PC-9 (cell line): ENCODE data around the gene FGD4. TPM values are rescaled to one million over a fixed set of nuclear protein-coding genes. Genes with fewer than 3 reads are reported as not detected.

Experiments
- BruUV-seq: library from RNA; stranded (reverse); fragments of 400-500 nt; replicated peaks from 2 replicates; lab custom pipeline; 2021; lab: Mats Ljungman, UMichigan
- CTCF ChIA-PET: fragments of 300-600 bp; sonication (Branson Sonifier 250); formaldehyde crosslinking; loops from one replicate; lab custom pipeline; 2022; ENCODE audit warnings: antibody characterized with exemption; lab: Charles Lee
- POLR2A ChIA-PET: fragments of 300-600 bp; sonication (Branson Sonifier 250); formaldehyde crosslinking; loops from one replicate; lab custom pipeline; 2022; ENCODE audit warnings: antibody characterized with exemption; ENCODE audit not compliant: unreplicated experiment; lab: Charles Lee
- DNase-seq, 2 experiments: peaks; one replicate each; pipeline versions ENCODE4 v3.0.0 to v3.0.0-alpha.2; 2015 to 2022; ENCODE audit warnings: mixed read lengths in 1 of 2
- H2AFZ ChIP-seq: fragments of 200-600 bp; sonication (generic); 2 replicates; pipeline ENCODE4 v1.8.1; 2017; ENCODE audit warnings: antibody characterized with exemption
- H3F3A ChIP-seq: fragments of 200-600 bp; sonication (generic); 2 replicates; pipeline ENCODE4 v1.8.1; 2017; ENCODE audit warnings: antibody characterized with exemption, mild to moderate bottlenecking, low read depth; ENCODE audit not compliant: insufficient read depth
- H3K27ac ChIP-seq: fragments of 200-600 bp; sonication (generic); 2 replicates; pipeline ENCODE4 v1.6.1; 2016; ENCODE audit warnings: mixed run types
- H3K27me3 ChIP-seq: fragments of 200-600 bp; sonication (generic); 2 replicates; pipeline ENCODE4 v1.6.1; 2016; ENCODE audit warnings: low read depth, mixed run types; ENCODE audit not compliant: insufficient read depth
- H3K36me3 ChIP-seq: fragments of 200-600 bp; sonication (generic); 2 replicates; pipeline ENCODE4 v1.6.1; 2016; ENCODE audit warnings: low read depth, mixed run types
- H3K4me1 ChIP-seq: fragments of 200-600 bp; sonication (generic); replicated peaks from 2 replicates; pipeline ENCODE4 v1.6.1; 2016; ENCODE audit warnings: mixed run types; ENCODE audit not compliant: insufficient read depth
- H3K4me2 ChIP-seq: fragments of 200-600 bp; sonication (generic); 2 replicates; pipeline ENCODE4 v1.6.1; 2017; ENCODE audit warnings: mixed run types
- H3K4me3 ChIP-seq: fragments of 200-600 bp; sonication (generic); 2 replicates; pipeline ENCODE4 v1.6.1; 2016; ENCODE audit warnings: mixed run types
- H3K79me2 ChIP-seq: fragments of 200-600 bp; sonication (generic); 2 replicates; pipeline ENCODE4 v1.6.1; 2017; ENCODE audit warnings: low read depth, mixed run types
- H3K9me2 ChIP-seq: fragments of 200-600 bp; sonication (generic); 2 replicates; pipeline ENCODE4 v1.8.1; 2017; ENCODE audit warnings: mild to moderate bottlenecking; ENCODE audit not compliant: insufficient read depth
- H3K9me3 ChIP-seq: fragments of 200-600 bp; sonication (generic); 2 replicates; pipeline ENCODE4 v1.8.1; 2016; ENCODE audit warnings: low read depth; ENCODE audit not compliant: insufficient read depth
- H4K20me1 ChIP-seq: fragments of 200-600 bp; sonication (generic); 2 replicates; pipeline ENCODE4 v1.8.1; 2017; ENCODE audit not compliant: insufficient read depth
- EZH2 ChIP-seq: fragments of 200-600 bp; sonication (generic); IDR thresholded peaks from 2 replicates; pipeline ENCODE4 v1.8.0; 2017; ENCODE audit warnings: antibody characterized with exemption, low read depth
- intact Hi-C: fragments of 100-400 bp; cut with micrococcal nuclease; formaldehyde crosslinking; loops from one replicate; pipeline ENCODE4 v1.10.0; 2022; ENCODE audit not compliant: unreplicated experiment
- total RNA-seq: library from RNA; stranded (reverse); gene quantifications from 2 replicates; pipeline ENCODE4 v1.2.3, GENCODE V29; 2021
- TF ChIP-seq, protein P1 (sequence below): fragments of 200-600 bp; sonication (generic); conservative IDR thresholded peaks from 2 replicates; pipeline ENCODE4 v1.6.1; 2017; ENCODE audit warnings: mixed run types, antibody characterized with exemption, mild to moderate bottlenecking, moderate library complexity

Gene FGD4
- total RNA-seq, 1 experiment from 2014 or later: 28.3 TPM

DNA sequence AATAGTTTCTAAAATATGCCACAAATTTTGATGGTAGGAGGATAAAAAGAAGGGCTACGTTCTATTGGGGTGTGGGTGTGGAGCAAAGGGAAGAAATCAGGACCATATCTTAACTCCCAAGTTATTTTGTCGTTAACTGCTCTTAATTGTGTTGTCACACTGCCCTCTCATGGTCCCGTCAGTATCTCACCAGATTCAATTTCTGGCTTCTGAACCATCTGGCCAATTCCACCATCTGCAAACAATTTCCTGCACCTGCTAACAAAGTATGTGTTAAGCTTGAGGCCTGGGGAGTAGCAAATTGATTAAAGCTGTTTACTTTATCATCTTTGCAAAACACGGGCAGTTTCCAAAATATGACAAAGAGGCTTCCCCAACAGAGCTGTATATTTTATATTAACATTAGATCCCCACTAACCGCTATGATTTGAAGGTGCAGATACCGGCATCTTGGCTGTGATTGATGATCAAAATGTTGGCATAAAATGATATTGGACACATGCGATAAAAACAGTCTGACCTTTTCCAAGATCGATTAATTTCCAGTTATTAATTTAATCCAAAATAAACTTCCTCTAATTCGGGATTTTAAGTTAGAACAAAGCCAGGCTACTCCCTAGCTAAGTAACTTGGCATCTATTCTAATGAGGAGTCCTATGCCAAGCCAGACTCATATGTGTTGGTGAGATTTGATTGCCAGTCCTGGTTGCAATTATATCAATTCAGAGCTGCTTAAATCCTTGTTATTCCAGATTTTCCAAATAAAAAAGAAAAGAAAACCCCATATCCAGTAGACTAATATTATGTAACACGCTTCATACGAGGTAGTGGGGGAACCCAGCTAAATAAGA lies 272.8 kb downstream of the FGD4 start:
- H2AFZ ChIP-seq: no peak overlapping the region
- ChIA-PET CTCF (interaction anchor here (0.7 to 1.2 kb wide), 3 partner anchors 16 to 1018 kb away, joined by 3 to 4 read pairs (median 3); no protein-coding TSS in a partner anchor), POLR2A (interaction anchor here (0.7 kb wide), 1 partner anchor 716 kb away, joined by 8 read pairs; no protein-coding TSS in a partner anchor)
- no peaks in the 10 kb centered on the region for H3K27me3 ChIP-seq
- TF ChIP-seq, protein P1, sequence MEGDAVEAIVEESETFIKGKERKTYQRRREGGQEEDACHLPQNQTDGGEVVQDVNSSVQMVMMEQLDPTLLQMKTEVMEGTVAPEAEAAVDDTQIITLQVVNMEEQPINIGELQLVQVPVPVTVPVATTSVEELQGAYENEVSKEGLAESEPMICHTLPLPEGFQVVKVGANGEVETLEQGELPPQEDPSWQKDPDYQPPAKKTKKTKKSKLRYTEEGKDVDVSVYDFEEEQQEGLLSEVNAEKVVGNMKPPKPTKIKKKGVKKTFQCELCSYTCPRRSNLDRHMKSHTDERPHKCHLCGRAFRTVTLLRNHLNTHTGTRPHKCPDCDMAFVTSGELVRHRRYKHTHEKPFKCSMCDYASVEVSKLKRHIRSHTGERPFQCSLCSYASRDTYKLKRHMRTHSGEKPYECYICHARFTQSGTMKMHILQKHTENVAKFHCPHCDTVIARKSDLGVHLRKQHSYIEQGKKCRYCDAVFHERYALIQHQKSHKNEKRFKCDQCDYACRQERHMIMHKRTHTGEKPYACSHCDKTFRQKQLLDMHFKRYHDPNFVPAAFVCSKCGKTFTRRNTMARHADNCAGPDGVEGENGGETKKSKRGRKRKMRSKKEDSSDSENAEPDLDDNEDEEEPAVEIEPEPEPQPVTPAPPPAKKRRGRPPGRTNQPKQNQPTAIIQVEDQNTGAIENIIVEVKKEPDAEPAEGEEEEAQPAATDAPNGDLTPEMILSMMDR: peak; percentile 68
- no peak for TF ChIP-seq EZH2
- H3F3A ChIP-seq: no peaks in the 10 kb centered on the region
- peaks cover 7% of the 10 kb centered on the region for H3K9me3 ChIP-seq
- intact Hi-C loops: loop anchor here (1.0 to 10.0 kb wide), 2 partner anchors 307 to 607 kb away; no protein-coding TSS in a partner anchor
- H3K36me3 ChIP-seq: no peaks in the 10 kb centered on the region
- BruUV-seq: no TSS peak
- no peak overlapping the region for H3K4me2 ChIP-seq
- H3K9me2 ChIP-seq: no peaks in the 10 kb centered on the region
- no peak overlapping the region for H3K27ac ChIP-seq
- H3K4me3 ChIP-seq: no peak overlapping the region
- H4K20me1 ChIP-seq: no peaks in the 10 kb centered on the region
- no peaks in the 10 kb centered on the region for H3K79me2 ChIP-seq
- H3K4me1 ChIP-seq: no peaks in the 10 kb centered on the region
- DNase-seq: peak in 1 of 2 experiments; percentile 21

DNA sequence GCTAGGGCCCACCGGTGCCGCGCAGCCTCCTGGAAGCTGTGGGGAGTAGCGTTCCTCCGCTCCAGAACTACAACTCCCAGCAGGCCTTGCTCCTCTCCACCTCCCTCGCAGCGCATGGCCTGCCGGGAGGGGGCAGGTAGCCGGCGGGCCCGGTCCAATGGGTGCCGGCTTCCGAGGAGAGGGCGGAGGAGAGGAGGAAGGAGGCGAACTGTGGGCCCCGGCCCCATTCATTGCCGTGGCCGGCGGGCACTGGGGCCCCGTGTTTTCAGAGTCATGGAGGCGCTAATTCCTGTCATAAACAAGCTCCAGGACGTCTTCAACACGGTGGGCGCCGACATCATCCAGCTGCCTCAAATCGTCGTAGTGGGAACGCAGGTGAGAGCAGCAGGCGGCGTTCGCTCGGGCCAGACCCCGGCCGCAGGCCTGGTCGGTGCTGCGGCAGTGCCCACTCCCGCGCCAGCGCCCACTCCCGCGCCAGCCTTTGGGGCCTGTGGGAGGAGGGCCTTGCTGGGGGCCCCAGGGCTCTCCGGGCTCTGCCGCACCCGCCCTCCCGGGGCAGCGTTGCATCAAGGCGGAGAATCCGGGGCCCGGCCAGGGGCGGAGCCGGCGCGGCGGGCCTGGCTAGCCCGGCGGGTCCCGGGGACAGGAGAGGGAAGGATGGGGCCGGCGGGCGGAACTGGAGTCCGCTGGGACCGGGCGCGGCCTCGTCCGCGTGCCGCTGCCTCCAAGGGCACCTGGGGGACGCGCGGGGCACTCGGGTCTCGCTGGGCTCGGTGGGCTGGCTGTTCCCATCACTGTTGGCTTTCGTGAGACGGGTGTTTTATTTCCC lies 279.9 kb downstream of the FGD4 start, which contains the start of gene DNM1L:
Gene DNM1L (plus strand): TSS at position 211 of the 829 bp plus-strand sequence. CDS start 63 bp downstream, at position 274.
- Histone ChIP-seq H3K4me3 (peak within 1 kb of the TSS; percentile 82), H3K27ac (peak within 1 kb of the TSS; percentile 71), H3K9me2 (no peaks in the 10 kb centered on the region), H3K4me2 (peak within 1 kb of the TSS; percentile 94), H3K27me3 (no peaks in the 10 kb centered on the region), H3K9me3 (no peaks in the 10 kb centered on the region), H4K20me1 (no peaks in the 10 kb centered on the region; the same call in none of the 2 replicates), H3F3A (peaks cover 21% of the 10 kb centered on the region; the same call in 1 of the 2 replicates), H3K4me1 (peaks cover 26% of the 10 kb centered on the region), H3K79me2 (peaks cover 47% of the 10 kb centered on the region), H3K36me3 (0 out of 2 replicates have a peak, but pooled peaks cover 6% of the 10 kb centered on the region), H2AFZ (peak within 1 kb of the TSS; percentile 86)
- ChIA-PET POLR2A (interaction anchor here (0.6 to 0.7 kb wide), 2 partner anchors 43 to 1404 kb away, joined by 3 to 8 read pairs; no protein-coding TSS in a partner anchor), CTCF (no interaction called here)
- peak; percentile 87 to 99 for DNase-seq
- intact Hi-C loops: loop anchor here (1.0 to 10.0 kb wide), 7 partner anchors 75 to 1343 kb away; partner anchors contain the start of genes ALG10, ETFBKMT, FGD4 and YARS2
- no peak for TF ChIP-seq EZH2
- TF ChIP-seq, protein P1: no peak
- BruUV-seq: no TSS peak

DNA sequence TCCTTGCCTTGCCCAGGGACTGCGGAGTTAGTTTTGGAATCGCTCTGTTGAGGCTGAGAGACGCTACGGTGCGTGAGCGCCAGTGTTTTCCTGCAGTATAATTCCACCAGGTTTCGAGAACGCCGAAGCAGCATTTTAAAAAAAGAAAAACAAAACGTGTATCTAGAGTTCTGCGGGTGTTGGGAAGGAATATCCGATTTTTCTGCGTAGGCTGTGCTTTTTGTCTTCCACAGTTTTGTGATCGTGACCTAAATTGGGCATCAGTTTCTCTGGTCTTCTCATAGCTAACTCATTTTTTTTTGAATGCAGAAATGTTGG lies 280.5 kb downstream of the FGD4 start:
- Histone ChIP-seq H3K4me2 (peak overlapping the region; percentile 94), H3K9me2 (no peaks in the 10 kb centered on the region), H3K4me3 (peak overlapping the region; percentile 82), H3F3A (peaks cover 21% of the 10 kb centered on the region; the same call in 1 of the 2 replicates), H3K4me1 (peaks cover 26% of the 10 kb centered on the region), H3K27ac (peak overlapping the region; percentile 71), H3K36me3 (0 out of 2 replicates have a peak, but pooled peaks cover 6% of the 10 kb centered on the region), H4K20me1 (no peaks in the 10 kb centered on the region; the same call in none of the 2 replicates), H3K9me3 (no peaks in the 10 kb centered on the region), H2AFZ (peak overlapping the region; percentile 86), H3K27me3 (no peaks in the 10 kb centered on the region), H3K79me2 (peaks cover 53% of the 10 kb centered on the region)
- ChIA-PET POLR2A (interaction anchor here (0.6 kb wide), 1 partner anchor 74 kb away, joined by 39 read pairs; no protein-coding TSS in a partner anchor), CTCF (no interaction called here)
- no TSS peak for BruUV-seq
- no peak for DNase-seq
- TF ChIP-seq, protein P1: no peak
- TF ChIP-seq EZH2: no peak
- intact Hi-C loops: loop anchor here (1.0 to 10.0 kb wide), 7 partner anchors 75 to 1342 kb away; partner anchors contain the start of genes ALG10, ETFBKMT, FGD4 and YARS2
